CD14-positive monocyte (primary cell): ENCODE data around the gene ALG14. TPM values are rescaled to one million over a fixed set of nuclear protein-coding genes. Genes with fewer than 3 reads are reported as not detected.

Source experiments
- DNase-seq, 3 donors: peaks; one replicate each; pipeline ENCODE4 v3.0.0-alpha.2; 2011 to 2022
- H2AFZ ChIP-seq: 2 replicates; pipeline ENCODE4 v1.6.0; 2012; ENCODE audit warnings: mild to moderate bottlenecking, low read depth, low read length, inconsistent platforms; ENCODE audit not compliant: insufficient read depth, poor library complexity, severe bottlenecking
- H3K27ac ChIP-seq, 2 donors: 1 replicate in 1 of 2; 2 replicates in 1 of 2; pipeline ENCODE4 v1.5.1; 2012 to 2013; ENCODE audit warnings: low read length in 2 of 2, control low read depth in 1 of 2, inconsistent platforms in 1 of 2, low read depth in 1 of 2, mild to moderate bottlenecking in 1 of 2
- H3K27me3 ChIP-seq, 2 donors: one replicate each; pipeline versions ENCODE4 v1.6.0 to v1.6.1; 2011 to 2013; ENCODE audit warnings: low read length in 2 of 2; ENCODE audit not compliant: control insufficient read depth in 2 of 2, insufficient read depth in 2 of 2
- H3K36me3 ChIP-seq, 2 donors: replicated peaks in 1 of 2; 1 replicate in 1 of 2; 2 replicates in 1 of 2; pipeline versions ENCODE4 v1.5.1 to v1.6.1; 2012 to 2013; ENCODE audit warnings: low read length in 2 of 2, control low read depth in 1 of 2, inconsistent platforms in 1 of 2, mild to moderate bottlenecking in 1 of 2; ENCODE audit not compliant: insufficient read depth in 2 of 2, control insufficient read depth in 1 of 2
- H3K4me1 ChIP-seq, 2 donors: 1 replicate in 1 of 2; 2 replicates in 1 of 2; pipeline versions ENCODE4 v1.5.1 to v1.6.1; 2012 to 2013; ENCODE audit warnings: low read length in 2 of 2, control low read depth in 1 of 2, inconsistent platforms in 1 of 2, mild to moderate bottlenecking in 1 of 2, moderate library complexity in 1 of 2; ENCODE audit not compliant: insufficient read depth in 2 of 2, control insufficient read depth in 1 of 2
- H3K4me2 ChIP-seq: replicated peaks from 2 replicates; pipeline ENCODE3; 2012; ENCODE audit warnings: low read length, moderate library complexity, mild to moderate bottlenecking; ENCODE audit not compliant: poor library complexity, severe bottlenecking; ENCODE audit errors: extremely low read depth
- H3K4me3 ChIP-seq, 3 experiments: fragments of 200-600 bp in 1 of 3; sonication (generic) in 1 of 3; replicated peaks in 1 of 3; 1 replicate in 2 of 3; 2 replicates in 1 of 3; pipeline ENCODE4 v1.5.1; 2011 to 2013; ENCODE audit warnings: low read length in 3 of 3, mild to moderate bottlenecking in 3 of 3, control low read depth in 2 of 3, low read depth in 2 of 3, inconsistent platforms in 1 of 3, moderate library complexity in 1 of 3
- H3K79me2 ChIP-seq: 2 replicates; pipeline ENCODE4 v1.6.0; 2012; ENCODE audit warnings: mild to moderate bottlenecking, control low read depth, inconsistent platforms, low read length, moderate library complexity; ENCODE audit not compliant: insufficient read depth
- H3K9ac ChIP-seq: 2 replicates; pipeline ENCODE4 v1.6.0; 2017; ENCODE audit warnings: low read length, mild to moderate bottlenecking; ENCODE audit not compliant: insufficient read depth, poor library complexity, severe bottlenecking
- H3K9me3 ChIP-seq, 2 donors: replicated peaks in 1 of 2; 1 replicate in 1 of 2; 2 replicates in 1 of 2; pipeline versions ENCODE4 v1.5.1 to v1.6.1; 2012 to 2013; ENCODE audit warnings: low read length in 2 of 2, control low read depth in 1 of 2; ENCODE audit not compliant: control insufficient read depth in 1 of 2, insufficient read depth in 1 of 2
- H4K20me1 ChIP-seq: 2 replicates; pipeline ENCODE4 v1.6.0; 2012; ENCODE audit warnings: mild to moderate bottlenecking, low read length, control low read depth, moderate library complexity; ENCODE audit not compliant: insufficient read depth
- H3K27ac Mint-ChIP-seq, 7 donors: one replicate each; pipeline ENCODE4 v1.8.0; 2020; ENCODE audit warnings: mild to moderate bottlenecking in 7 of 7, mixed read lengths in 7 of 7, moderate library complexity in 6 of 7, inconsistent platforms in 2 of 7
- H3K27me3 Mint-ChIP-seq, 3 donors: one replicate each; pipeline ENCODE4 v1.8.0; 2021 to 2022; ENCODE audit warnings: low read depth in 3 of 3, mild to moderate bottlenecking in 3 of 3, mixed read lengths in 3 of 3, moderate library complexity in 3 of 3, inconsistent platforms in 1 of 3
- H3K36me3 Mint-ChIP-seq, 2 donors: one replicate each; pipeline ENCODE4 v1.8.0; 2020; ENCODE audit warnings: mixed read lengths in 2 of 2, inconsistent platforms in 1 of 2, mild to moderate bottlenecking in 1 of 2
- H3K4me1 Mint-ChIP-seq: one replicate; pipeline ENCODE4 v1.8.0; 2020; ENCODE audit warnings: mild to moderate bottlenecking, mixed read lengths
- H3K4me3 Mint-ChIP-seq, 2 donors: one replicate each; pipeline ENCODE4 v1.8.0; 2020; ENCODE audit warnings: mild to moderate bottlenecking in 2 of 2, mixed read lengths in 2 of 2, moderate library complexity in 1 of 2
- H3K9me3 Mint-ChIP-seq, 7 donors: one replicate each; pipeline ENCODE4 v1.8.0; 2020 to 2022; ENCODE audit warnings: mixed read lengths in 7 of 7, mild to moderate bottlenecking in 6 of 7, moderate library complexity in 6 of 7, inconsistent platforms in 2 of 7
- WGBS: methylation state at CpG from one replicate; pipeline ENCODE4 v1.1.5; 2013; ENCODE audit warnings: missing lambda C conversion rate; ENCODE audit not compliant: insufficient coverage; 5-methylcytosine and 5-hydroxymethylcytosine counted together
- intact Hi-C, 2 donors: fragments of 100-400 bp; cut with micrococcal nuclease; formaldehyde crosslinking; loops; one replicate each; pipeline versions ENCODE4 v1.15.0 to v1.15.1; 2023
- polyA plus RNA-seq, 3 donors: library from polyadenylated mRNA; depleted of rRNA in 1 of 3; unstranded in 2 of 3; stranded (reverse) in 1 of 3; fragments of 300-500 nt in 2 of 3; fragments of >200 nt in 1 of 3; fragmentation: Illumina TruSeq in 2 of 3; gene quantifications; 1 replicate in 2 of 3; 2 replicates in 1 of 3; pipeline ENCODE4 v1.2.3, GENCODE V29; 2012 to 2021
- TF ChIP-seq, protein P1 (sequence below): fragments of 200-600 bp; IDR thresholded peaks from one replicate; pipeline ENCODE4 v1.8.0; 2022; ENCODE audit warnings: antibody characterized with exemption, mild to moderate bottlenecking

ALG14 gene
- polyA plus RNA-seq, 3 donors = 0.27 to 5.5 (median 4.4) TPM

DNA sequence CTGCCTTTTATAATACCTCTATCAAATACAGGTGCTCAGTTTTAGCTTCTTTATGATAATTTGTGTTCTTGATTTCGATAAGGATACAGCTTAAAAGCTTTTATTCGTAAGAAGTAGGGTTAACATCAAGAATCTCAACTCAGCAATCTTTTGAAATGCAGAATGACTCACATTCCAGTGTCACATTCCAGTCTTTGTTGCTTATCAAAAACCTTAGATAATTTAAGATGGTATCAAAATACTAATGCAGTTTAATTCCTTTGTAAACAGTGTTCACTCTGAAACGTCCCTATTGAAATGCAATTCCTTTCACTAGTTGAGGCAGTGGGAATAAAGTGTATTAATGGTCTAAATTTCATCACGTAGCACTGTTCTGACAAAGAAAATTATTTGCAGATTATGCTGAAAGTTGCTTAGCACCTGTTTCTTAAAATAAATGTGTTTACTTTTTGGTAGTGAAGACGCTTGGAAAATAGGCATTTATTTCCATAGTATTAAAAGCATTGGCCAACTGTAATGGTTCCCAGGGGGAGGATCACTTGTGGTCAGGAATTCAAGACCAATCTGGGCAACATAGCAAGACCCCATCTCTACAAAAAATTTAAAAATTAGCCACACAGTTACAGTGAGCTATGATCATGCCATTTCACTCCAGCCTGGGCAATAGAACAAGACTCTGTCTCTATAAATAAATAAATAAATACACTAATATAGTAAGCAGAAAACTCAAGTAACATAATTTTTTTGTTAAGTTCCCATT, 135.7 kb downstream of the ALG14 start:
- H3K36me3 ChIP-seq = no peaks in the 10 kb centered on the region
- Mint-ChIP-seq H3K4me3 (no peak overlapping the region), H3K4me1 (no peaks in the 10 kb centered on the region), H3K36me3 (no peaks in the 10 kb centered on the region), H3K27ac (no peak overlapping the region), H3K9me3 (peaks cover 0 to 4% (median 0%) of the 10 kb centered on the region in 7 donors), H3K27me3 (peaks cover 1 to 7% (median 7%) of the 10 kb centered on the region in 3 donors)
- no peaks in the 10 kb centered on the region for H4K20me1 ChIP-seq
- no peaks in the 10 kb centered on the region for H3K79me2 ChIP-seq
- no peak overlapping the region for H3K4me3 ChIP-seq
- no peak for DNase-seq
- no peak overlapping the region for H3K9ac ChIP-seq
- WGBS = no CpG with 5 or more reads among the region's 5 CpGs
- H3K9me3 ChIP-seq = no peaks in the 10 kb centered on the region
- H3K4me2 ChIP-seq = no peak overlapping the region
- no peaks in the 10 kb centered on the region for H3K4me1 ChIP-seq
- no peak overlapping the region for H3K27ac ChIP-seq
- TF ChIP-seq, protein P1, sequence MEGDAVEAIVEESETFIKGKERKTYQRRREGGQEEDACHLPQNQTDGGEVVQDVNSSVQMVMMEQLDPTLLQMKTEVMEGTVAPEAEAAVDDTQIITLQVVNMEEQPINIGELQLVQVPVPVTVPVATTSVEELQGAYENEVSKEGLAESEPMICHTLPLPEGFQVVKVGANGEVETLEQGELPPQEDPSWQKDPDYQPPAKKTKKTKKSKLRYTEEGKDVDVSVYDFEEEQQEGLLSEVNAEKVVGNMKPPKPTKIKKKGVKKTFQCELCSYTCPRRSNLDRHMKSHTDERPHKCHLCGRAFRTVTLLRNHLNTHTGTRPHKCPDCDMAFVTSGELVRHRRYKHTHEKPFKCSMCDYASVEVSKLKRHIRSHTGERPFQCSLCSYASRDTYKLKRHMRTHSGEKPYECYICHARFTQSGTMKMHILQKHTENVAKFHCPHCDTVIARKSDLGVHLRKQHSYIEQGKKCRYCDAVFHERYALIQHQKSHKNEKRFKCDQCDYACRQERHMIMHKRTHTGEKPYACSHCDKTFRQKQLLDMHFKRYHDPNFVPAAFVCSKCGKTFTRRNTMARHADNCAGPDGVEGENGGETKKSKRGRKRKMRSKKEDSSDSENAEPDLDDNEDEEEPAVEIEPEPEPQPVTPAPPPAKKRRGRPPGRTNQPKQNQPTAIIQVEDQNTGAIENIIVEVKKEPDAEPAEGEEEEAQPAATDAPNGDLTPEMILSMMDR = no peak
- H3K27me3 ChIP-seq = no peaks in the 10 kb centered on the region
- H2AFZ ChIP-seq = no peak overlapping the region
- intact Hi-C loops = no loop called here

DNA sequence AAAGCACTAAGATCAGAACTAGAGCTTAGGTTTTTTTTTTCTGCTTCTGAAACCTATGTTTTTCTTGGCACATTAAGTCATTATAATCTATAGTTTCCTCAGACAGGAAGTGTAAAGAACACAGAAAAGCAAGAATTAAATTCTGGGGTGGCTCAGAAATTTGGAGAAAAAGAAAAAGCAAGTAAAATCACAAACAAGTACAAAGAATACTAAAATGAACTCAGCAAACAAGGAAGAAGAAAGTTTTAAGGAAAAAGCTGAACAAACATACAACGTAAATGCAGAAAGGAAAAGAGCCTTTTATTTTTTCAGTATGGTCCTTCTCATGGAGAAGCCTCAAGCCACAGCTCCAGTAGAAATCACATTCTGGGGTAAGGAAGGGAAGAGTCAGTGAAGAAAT, 137.3 kb downstream of the ALG14 start:
- no peak overlapping the region for H3K4me2 ChIP-seq
- TF ChIP-seq, protein P1 = no peak
- H3K27me3 ChIP-seq = peaks cover 0 to 3% of the 10 kb centered on the region in 2 donors
- Mint-ChIP-seq H3K36me3 (no peaks in the 10 kb centered on the region), H3K4me1 (no peaks in the 10 kb centered on the region), H3K27ac (no peak overlapping the region), H3K27me3 (peaks cover 1 to 7% (median 7%) of the 10 kb centered on the region in 3 donors), H3K4me3 (no peak overlapping the region), H3K9me3 (peaks cover 0 to 2% (median 0%) of the 10 kb centered on the region in 7 donors)
- H3K27ac ChIP-seq = no peak overlapping the region
- no peak for DNase-seq
- no CpG with 5 or more reads among the region's 1 CpG for WGBS
- no peak overlapping the region for H2AFZ ChIP-seq
- no peaks in the 10 kb centered on the region for H3K9me3 ChIP-seq
- no peaks in the 10 kb centered on the region for H3K79me2 ChIP-seq
- H3K36me3 ChIP-seq = no peaks in the 10 kb centered on the region
- H3K4me1 ChIP-seq = no peaks in the 10 kb centered on the region
- H3K4me3 ChIP-seq = no peak overlapping the region
- no peak overlapping the region for H3K9ac ChIP-seq
- intact Hi-C loops = loop anchor here in 1 of 2 donors (2.0 kb wide), 1 partner anchor 27 kb away; no protein-coding TSS in a partner anchor
- no peaks in the 10 kb centered on the region for H4K20me1 ChIP-seq
